GM10266 (cell line): ENCODE results near the gene GEN1.
"Not testable (repeated sequence)": the region's sequence is repeated elsewhere in the genome, so short reads cannot be mapped to it uniquely, and the experiment has no call there.

Experiments
- DNase-seq: peaks from one replicate; pipeline ENCODE4 v3.0.0; 2012; ENCODE audit errors: extremely low spot score
- TF ChIP-seq, protein P1 (sequence below): IDR thresholded peaks from 2 replicates; pipeline ENCODE4 v1.5.1; 2012; ENCODE audit warnings: mild to moderate bottlenecking, low read depth; ENCODE audit not compliant: control insufficient read depth, insufficient read depth; ENCODE audit errors: missing control alignments

The GEN1 gene

DNA sequence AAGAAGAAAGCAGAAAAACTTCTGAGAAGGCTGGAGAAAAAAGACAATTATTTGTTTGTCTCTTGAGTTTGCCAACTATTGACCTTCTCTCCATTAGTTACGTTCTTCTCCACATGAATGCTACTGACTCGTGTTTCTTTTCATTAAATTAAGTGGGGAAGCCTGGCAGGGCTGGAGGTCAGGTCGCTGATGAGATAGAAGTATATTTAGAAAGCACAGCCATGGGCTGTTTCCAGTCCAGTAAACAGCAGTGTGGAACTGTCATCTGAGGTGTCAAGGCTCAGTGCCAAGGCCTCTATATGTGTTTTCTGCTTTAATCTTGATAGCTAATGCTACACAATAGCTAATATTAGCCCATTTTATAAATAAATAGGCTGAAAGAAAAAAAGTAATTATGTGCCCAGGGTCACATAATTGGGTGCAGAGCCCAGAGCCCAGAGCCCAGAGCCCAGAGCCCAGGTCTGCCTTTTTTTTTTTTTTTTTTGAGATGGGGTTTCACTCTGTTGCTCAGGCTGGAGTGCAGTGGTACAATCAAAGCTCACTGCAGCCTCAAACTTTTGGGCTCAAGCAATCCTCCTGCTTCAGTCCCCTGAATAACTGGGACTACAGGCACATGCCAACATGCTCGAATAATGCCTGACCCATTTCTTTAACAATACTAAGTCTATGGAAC, 68.6 kb downstream of the GEN1 start:
- TF ChIP-seq, protein P1, sequence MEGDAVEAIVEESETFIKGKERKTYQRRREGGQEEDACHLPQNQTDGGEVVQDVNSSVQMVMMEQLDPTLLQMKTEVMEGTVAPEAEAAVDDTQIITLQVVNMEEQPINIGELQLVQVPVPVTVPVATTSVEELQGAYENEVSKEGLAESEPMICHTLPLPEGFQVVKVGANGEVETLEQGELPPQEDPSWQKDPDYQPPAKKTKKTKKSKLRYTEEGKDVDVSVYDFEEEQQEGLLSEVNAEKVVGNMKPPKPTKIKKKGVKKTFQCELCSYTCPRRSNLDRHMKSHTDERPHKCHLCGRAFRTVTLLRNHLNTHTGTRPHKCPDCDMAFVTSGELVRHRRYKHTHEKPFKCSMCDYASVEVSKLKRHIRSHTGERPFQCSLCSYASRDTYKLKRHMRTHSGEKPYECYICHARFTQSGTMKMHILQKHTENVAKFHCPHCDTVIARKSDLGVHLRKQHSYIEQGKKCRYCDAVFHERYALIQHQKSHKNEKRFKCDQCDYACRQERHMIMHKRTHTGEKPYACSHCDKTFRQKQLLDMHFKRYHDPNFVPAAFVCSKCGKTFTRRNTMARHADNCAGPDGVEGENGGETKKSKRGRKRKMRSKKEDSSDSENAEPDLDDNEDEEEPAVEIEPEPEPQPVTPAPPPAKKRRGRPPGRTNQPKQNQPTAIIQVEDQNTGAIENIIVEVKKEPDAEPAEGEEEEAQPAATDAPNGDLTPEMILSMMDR, result no peak
- no peak for DNase-seq

DNA sequence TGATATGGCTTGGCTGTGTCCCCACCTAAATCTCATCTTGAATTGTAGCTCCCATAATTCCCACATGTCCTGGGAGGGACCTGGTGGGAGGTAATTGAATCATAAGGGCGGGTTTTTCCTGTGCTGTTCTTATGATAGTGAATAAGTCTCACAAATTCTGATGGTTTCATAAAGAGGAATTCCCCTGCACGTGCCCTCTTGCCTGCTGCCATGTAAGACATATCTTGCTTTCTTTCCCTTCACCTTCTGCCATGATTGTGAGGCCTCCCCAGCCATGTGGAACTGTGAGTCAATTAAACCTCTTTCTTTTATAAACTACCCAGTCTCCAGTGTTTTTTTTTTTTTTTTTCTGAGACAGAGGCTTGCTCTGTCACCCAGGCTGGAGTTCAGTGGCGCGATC, 69.7 kb downstream of the GEN1 start:
- DNase-seq, result not testable (repeated sequence)

DNA sequence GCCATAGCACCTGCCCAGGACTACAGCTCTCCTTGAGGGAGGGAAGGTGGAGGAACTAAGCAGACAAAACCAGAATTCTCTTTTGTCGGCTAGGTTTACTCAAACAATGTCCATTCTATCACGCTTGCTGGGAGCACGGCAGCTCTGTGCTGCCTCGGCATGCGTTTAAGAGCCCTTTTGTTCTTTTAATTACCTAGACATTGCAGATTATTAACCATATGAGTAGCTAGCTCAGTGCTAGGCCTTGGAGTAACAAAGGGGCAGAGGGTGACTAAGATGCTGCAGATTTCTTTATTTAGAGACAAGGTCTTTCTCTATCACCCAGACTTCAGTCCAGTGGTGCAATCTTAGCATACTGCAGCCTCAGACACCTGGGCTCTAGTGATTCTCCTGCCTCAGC, 73.4 kb downstream of the GEN1 start:
- TF ChIP-seq, protein P1, result no peak
- no peak for DNase-seq

DNA sequence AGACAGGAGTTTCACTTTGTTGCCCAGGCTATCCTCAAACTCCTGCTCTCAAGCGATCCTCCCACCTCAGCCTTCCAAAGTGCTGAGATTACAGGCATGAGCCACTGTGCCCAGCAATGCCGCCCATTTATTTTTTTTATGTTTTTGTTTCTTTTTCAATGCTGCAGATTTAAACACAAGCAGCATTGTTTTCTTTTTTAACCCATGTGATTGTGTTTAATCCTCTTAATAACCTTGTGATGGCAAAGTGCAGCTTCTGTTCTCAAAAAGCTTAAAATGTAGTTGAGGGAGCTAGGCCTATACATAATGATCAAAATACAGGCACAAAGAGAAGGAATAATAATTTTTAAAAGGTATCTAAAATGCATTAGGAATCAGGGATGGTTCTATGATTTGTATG, 73.8 kb downstream of the GEN1 start:
- TF ChIP-seq, protein P1, result no peak
- no peak for DNase-seq

DNA sequence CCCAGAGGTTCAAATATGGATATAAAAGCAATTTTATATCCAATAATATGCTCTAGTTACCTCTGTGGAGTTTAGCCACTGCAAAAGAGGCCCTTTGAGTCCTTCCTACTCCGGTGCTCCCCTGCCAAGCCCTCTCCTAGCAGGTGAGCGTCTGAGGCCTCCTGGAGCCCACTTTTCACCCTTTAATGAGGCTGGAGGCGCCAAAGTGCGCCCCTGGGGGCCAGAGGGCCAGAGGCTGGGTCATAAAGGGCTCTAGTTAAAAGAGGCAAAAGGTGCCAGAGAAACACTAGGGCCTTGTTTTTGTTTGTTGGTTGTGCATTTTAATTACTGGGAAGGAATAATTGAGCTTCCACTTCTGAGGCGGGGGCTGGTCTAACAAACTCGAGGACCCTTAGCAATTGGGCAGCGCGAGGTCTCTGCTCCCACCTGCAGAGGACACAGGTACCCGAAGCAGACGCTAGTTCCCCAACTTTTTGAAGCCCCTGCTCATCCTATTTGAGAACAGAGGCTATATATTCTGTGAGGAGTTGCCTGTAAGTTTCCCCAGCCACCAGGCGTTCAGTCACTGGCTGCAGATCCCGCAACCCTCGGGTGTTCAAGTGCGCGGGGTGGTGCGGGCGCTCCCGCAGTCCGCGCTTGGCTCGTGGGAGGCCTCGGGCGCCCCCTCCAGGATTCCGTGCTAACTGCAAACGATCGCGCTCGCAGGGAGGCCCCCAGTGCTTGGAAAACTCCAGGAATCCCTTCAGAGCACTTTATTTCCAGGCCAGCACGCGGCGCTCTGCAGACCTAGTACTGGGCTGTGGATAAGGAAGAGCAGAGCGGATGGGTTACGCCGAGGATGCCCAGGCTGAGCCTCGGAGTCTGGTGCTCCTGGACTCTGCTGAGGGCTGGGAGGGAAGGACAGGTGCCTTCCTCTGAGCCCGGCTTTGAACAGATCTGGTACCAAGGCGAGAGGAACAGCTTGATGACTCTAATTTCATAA, 76.4 kb downstream of the GEN1 start:
- DNase-seq, result peak; percentile 61
- TF ChIP-seq, protein P1, result peak; percentile 88

DNA sequence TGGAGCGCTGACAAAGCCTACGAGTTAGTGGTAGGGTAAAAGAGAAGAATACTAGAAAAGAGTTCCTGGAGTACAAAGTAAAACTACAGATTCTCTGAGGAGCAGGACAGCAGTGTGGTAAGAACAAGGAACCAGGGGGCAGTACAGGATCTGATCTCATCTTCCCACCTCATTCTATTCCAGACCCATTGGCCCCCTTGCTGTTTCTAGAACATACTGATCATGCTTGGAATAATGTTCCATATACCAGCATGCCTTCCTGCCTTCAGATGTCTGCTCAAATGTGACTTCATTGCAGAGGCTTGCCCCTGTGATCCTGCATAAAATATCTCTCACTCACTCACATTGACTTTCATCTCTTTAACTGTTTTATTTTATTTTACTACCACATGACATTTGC, 81.6 kb downstream of the GEN1 start:
- TF ChIP-seq, protein P1, result no peak
- DNase-seq, result no peak
